NCI-H2227 treated with DMSO at 0.1 percent for 48 hours (cell line): Measurements from ENCODE around the gene MFAP3.
"Not testable (repeated sequence)": the region's sequence is repeated elsewhere in the genome, so short reads cannot be mapped to it uniquely, and the experiment has no call there.

Experiments used
- DNase-seq: peaks from one replicate; lab custom pipeline; 2025; lab: John Stamatoyannopoulos, UW

MFAP3 gene

GRCh38 chr5:154053468-154053867 is 14.7 kb downstream of the MFAP3 start:
- no peak for DNase-seq

GRCh38 chr5:154055201-154055600 is 16.4 kb downstream of the MFAP3 start:
- peak; percentile 68 for DNase-seq

- no peak for DNase-seq
Observed at GRCh38 chr5:154058055-154059038, 19.6 kb downstream of the MFAP3 start.

GRCh38 chr5:154059039-154059430 is 20.3 kb downstream of the MFAP3 start:
- no peak for DNase-seq

- no peak for DNase-seq
Observed at GRCh38 chr5:154059583-154059982, 20.8 kb downstream of the MFAP3 start.

- no peak for DNase-seq
Observed at GRCh38 chr5:154060606-154061005, 21.8 kb downstream of the MFAP3 start.

GRCh38 chr5:154063372-154063771 is 24.6 kb downstream of the MFAP3 start:
- DNase-seq, result no peak

GRCh38 chr5:154065971-154066370 is 27.2 kb downstream of the MFAP3 start:
- DNase-seq, result no peak

- DNase-seq, result not testable (repeated sequence)
Observed at GRCh38 chr5:154069854-154070253, 31.1 kb downstream of the MFAP3 start.

- no peak for DNase-seq
Observed at GRCh38 chr5:154071799-154072413, 33.1 kb downstream of the MFAP3 start.

GRCh38 chr5:154072414-154073171 is 33.8 kb downstream of the MFAP3 start:
- peak; percentile 53 for DNase-seq

- no peak for DNase-seq
Observed at GRCh38 chr5:154076240-154076922, 37.6 kb downstream of the MFAP3 start.

- DNase-seq, result no peak
Observed at GRCh38 chr5:154077696-154078095, 38.9 kb downstream of the MFAP3 start.

GRCh38 chr5:154078272-154078671 is 39.5 kb downstream of the MFAP3 start:
- DNase-seq, result peak; percentile 82

GRCh38 chr5:154081246-154081645 is 42.5 kb downstream of the MFAP3 start:
- DNase-seq, result no peak

GRCh38 chr5:154084062-154084639 is 45.4 kb downstream of the MFAP3 start:
- no peak for DNase-seq

GRCh38 chr5:154086146-154086545 is 47.4 kb downstream of the MFAP3 start:
- no peak for DNase-seq

- no peak for DNase-seq
Observed at GRCh38 chr5:154086641-154087040, 47.9 kb downstream of the MFAP3 start.

- no peak for DNase-seq
Observed at GRCh38 chr5:154087260-154087659, 48.5 kb downstream of the MFAP3 start.

GRCh38 chr5:154088801-154089200 is 50.0 kb downstream of the MFAP3 start:
- DNase-seq, result no peak

GRCh38 chr5:154090656-154091055 is 51.9 kb downstream of the MFAP3 start:
- no peak for DNase-seq
